H1 (cell line): Measurements from ENCODE around the gene TNRC6C. TPM values are rescaled to one million over a fixed set of nuclear protein-coding genes. Genes with fewer than 3 reads are reported as not detected.

Experiments used
- HDAC2 ChIP-seq, 2 experiments: fragments of 300-600 bp in 1 of 2; sonication (generic) in 1 of 2; IDR thresholded peaks; 2 replicates each; pipeline ENCODE4 v1.6.1; 2011 to 2012; ENCODE audit warnings: low read depth in 2 of 2, low read length in 2 of 2, mild to moderate bottlenecking in 2 of 2, moderate library complexity in 2 of 2, borderline replicate concordance in 1 of 2, inconsistent platforms in 1 of 2
- SP1 ChIP-seq: IDR thresholded peaks from 2 replicates; pipeline ENCODE4 v1.6.1; 2011; ENCODE audit warnings: low read depth, low read length
- SP4 ChIP-seq: IDR thresholded peaks from 2 replicates; pipeline ENCODE4 v1.6.1; 2012; ENCODE audit warnings: low read length, inconsistent platforms
- SRF ChIP-seq: IDR thresholded peaks from 2 replicates; pipeline ENCODE4 v1.6.1; 2011; ENCODE audit warnings: mild to moderate bottlenecking, low read depth, low read length, moderate library complexity
- TAF1 ChIP-seq: IDR thresholded peaks from 2 replicates; pipeline ENCODE4 v1.6.1; 2011; ENCODE audit warnings: mild to moderate bottlenecking, low read depth, low read length
- TCF12 ChIP-seq: IDR thresholded peaks from 2 replicates; pipeline ENCODE4 v1.6.1; 2011; ENCODE audit warnings: low read depth, mild to moderate bottlenecking, low read length
- polyA plus RNA-seq, 7 experiments: library from polyadenylated mRNA; depleted of rRNA in 3 of 7; stranded (reverse) in 5 of 7; unstranded in 2 of 7; fragments of >200 nt in 5 of 7; fragments of 200-250 nt in 2 of 7; gene quantifications; 1 replicate in 5 of 7; 2 replicates in 1 of 7; 4 replicates in 1 of 7; pipeline versions ENCODE4 v1.2.1 to v1.2.3, GENCODE V29; 2011 to 2013; ENCODE audit warnings: missing spikeins in 2 of 7, mixed read lengths in 2 of 7
- total RNA-seq: library from RNA; stranded (reverse); fragmentation: NEBNext Ultra II Directional; extraction: Animal tissue kit (Norgen Biotek cat#: 25700); gene quantifications from 2 replicates; pipeline ENCODE4 v1.2.1, GENCODE V29; 2021

Gene TNRC6C
- total and polyA plus RNA-seq, 2 of the 8 experiments (the other 6 are each of a cell fraction or from before 2014, with no cell fraction given), result 2.8 to 28.9 TPM

- TF ChIP-seq SRF (no peak), TAF1 (no peak), SP4 (no peak), SP1 (no peak), HDAC2 (IDR thresholded peaks at IDR 0.05; ENCODE audit: borderline replicate concordance in 1 of 2, low read depth in 2 of 2, low read length in 2 of 2) (no peak), TCF12 (no peak)
These were observed 183.8 kb downstream of the TNRC6C start (continued) for GRCh38 chr17:78142119-78142861.
